Measurements from ENCODE around the gene GABRA4.
A peak's percentile ranks its signal among the peaks of the same experiment; 100 is the strongest.

Gene GABRA4

DNA sequence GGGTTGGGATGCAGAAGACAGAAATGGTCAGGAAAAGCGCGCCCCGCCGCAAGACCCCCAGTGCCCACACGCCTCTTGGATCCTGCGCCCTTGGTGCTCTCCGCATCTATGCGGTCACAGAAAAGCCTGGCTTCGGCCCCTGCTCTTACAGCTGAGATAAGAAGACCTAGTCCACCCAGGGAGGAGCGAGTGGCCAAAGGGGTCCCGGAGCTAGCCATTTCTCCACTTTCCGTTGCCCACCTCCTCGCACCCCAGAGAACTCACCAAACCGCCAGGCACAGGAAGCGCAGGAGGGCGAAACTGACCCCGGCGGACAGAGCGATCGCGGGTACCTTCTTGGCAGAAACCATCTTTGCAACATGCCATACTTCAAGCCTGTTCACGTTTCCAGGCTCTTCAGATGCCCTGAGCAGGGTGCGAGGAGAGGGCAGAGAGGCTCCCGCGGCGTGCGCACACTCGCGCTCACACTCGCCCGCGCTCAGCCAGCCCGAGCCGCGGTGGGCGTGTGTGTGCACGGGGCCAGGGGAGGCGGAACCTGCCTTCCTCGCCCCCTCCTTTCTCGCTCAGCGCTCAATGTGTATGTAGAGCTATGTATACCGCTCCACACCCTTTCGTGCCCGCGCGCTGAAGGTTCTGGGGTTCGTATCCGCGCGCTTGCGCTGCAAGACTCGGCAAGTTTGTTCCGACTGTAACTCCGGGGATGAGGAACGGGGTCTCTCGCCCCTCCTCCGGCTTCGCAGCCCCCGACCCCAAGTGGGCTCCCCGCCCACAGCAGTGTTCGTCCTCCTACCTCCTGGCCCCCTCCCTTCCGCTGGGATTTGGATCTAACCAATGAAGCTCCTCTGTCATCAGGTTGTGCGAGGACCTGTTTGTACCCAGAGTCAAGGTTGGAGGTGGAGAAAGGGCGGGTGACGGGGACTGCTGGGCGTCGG, at the start of gene GABRA4:
Gene GABRA4, minus strand, starts transcription at position 507 of the 932 bp plus-strand sequence. Its CDS starts 157 bp downstream, at position 350.
- no peak for DNase-seq

DNA sequence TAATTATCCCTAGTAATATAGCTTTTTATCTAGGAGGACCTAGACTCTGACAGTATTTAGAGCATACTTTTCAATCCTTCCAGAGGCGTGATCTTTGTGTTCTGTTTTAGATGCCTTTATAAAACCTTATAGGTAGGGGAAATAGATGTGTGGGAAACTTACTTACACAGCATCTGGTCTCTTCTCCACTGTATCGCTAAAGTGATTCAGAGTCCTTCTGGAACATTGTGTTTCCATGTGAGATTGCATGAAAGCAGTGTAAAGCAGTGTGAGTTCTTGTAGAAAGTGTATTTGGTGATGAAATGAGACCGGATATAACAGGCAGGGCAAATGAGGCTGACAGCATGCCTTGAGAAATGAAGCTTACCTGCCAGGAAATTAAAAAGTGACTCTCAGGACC, 47.4 kb upstream of the GABRA4 start:
- DNase-seq = no peak

DNA sequence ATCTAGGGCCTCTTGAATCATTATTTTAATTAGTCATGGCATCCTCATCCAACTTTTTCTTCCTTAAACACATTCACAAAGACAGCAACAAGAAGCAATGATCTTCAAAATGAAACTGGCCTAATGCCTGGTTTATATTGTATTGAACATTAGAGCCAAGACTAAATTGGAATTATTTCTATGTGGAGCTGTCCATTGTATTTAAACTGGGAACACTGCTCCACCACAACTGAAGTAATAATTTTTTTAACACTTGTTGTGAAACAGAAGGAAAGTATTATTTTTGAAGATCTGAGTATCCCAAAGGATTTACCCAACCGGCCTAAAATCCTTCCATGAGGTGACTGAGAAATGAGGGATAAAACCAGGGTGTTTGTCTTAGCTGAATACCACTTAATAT, 44.9 kb upstream of the GABRA4 start:
- no peak for DNase-seq

- peak; percentile 34 for DNase-seq
Observed at GRCh38 chr4:47032405-47033106, 39.2 kb upstream of the GABRA4 start.

DNA sequence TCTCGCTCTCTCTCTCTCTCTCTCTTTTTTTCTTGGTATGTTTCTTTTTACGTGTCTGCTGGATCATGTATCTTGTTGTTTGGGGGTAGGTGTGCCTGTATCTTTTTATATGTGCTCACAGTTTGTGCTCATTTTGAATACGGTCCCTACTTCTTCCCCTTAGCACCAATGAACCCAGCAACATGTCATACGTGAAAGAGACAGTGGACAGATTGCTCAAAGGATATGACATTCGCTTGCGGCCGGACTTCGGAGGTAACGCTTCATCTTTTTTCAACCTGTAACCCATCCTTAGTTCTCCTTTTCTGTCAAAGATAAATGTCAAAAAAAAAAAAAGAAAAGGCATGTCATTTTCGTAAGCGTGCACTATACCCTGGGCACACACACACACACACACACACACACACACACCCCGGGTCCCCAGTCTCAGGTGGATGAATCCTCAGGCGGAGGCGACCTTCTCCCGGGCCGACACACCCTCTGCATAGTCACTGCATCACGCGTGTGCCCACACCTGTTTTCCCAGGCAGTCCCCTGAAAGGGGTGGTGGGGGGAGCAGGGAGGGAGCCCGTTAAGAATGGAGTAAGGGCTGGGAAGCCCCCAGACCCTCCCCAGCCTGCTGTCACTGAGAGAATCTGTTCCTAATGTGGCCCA, 38.5 kb upstream of the GABRA4 start:
- DNase-seq = no peak

GRCh38 chr4:47031011-47031678, 37.8 kb upstream of the GABRA4 start, which contains the start of gene GABRB1:
Gene GABRB1 (plus strand): TSS chr4:47031567.
- DNase-seq = no peak

DNA sequence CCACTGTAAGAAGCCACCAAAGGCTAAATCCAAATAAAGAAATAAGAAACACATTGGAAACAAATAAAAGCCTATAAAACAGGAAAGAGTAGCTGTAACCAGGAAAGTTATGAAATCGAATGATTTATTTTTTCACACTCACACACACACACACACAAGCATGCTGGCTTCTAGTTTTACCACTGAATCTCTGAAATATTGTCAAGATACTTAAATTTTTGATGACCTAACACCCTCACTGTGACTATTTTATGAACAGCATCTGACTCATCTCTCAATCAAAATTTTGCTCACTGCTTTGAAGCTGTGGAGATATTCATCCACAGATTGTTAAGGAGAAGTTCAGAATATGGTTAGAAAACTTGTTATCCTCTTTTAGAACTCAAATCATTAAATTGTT, 24.1 kb upstream of the GABRA4 start:
- no peak for DNase-seq

GRCh38 chr4:47017081-47017480, 23.7 kb upstream of the GABRA4 start:
- DNase-seq = no peak

GRCh38 chr4:47013373-47013772, 20.0 kb upstream of the GABRA4 start:
- no peak for DNase-seq

DNA sequence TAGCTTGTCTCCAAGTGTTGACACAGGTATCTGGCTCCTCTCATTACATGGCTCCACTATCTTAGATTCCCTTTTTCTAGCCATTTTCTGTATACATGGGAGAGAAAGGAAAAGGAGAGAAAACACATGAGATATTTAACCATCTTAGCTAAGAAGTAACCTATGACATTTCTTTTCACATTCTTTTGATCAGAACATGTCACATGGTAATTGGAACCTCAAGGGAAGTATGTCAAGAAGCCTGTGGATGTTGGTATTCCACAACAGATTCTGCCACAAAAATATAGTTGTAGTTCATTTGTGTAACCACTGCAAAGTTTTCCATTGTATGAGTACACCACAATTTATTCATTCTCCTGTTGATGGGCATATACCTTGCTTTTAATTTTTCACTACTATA, 19.3 kb upstream of the GABRA4 start:
- no peak for DNase-seq

DNA sequence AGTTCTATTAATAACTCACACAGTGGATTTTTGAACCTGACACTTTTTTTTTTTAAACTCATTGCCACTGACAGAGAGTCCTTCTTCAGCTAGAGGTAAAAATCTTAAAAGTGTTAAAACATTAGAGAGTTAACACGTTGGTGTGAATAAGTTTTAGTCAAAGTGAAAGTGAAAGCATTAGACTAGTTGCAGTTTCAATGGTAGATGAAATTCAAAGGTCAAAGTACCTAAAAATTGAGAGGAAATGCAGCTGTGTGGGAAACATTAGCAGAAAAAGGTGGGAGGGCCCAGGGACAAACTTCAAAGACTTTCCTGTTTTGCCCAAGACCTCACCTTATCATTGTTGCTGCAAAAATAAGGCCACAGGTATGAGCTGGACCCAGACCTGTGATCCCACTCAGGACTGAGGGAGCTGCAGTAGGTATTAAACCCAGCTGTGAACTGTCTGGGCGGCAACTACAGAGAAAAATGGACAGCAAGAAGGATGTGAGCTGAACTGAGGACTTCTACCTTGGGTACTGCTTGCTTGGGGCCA, 17.6 kb upstream of the GABRA4 start:
- DNase-seq = peak; percentile 20

GRCh38 chr4:47010347-47010911, 17.0 kb upstream of the GABRA4 start:
- DNase-seq = no peak

DNA sequence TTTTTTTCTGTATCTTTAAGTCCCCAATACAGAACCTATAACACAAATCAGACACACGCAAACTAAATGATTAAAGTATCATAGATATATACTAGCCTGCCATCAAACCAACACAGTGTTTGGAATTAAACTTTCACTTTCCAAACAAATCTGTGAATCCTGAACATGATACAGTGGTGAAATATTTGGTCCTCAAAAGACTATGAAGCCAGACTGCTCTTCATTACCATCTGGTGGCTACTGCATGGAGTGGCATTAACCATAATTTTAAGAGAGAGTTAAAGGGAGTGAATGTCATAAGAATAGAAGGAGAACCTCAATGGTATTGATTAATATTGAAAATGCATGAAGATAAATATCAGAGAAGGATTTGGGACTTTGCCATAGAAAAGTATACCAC, 9.2 kb upstream of the GABRA4 start:
- DNase-seq = no peak

GRCh38 chr4:47000406-47000805, 7.0 kb upstream of the GABRA4 start:
- no peak for DNase-seq

DNA sequence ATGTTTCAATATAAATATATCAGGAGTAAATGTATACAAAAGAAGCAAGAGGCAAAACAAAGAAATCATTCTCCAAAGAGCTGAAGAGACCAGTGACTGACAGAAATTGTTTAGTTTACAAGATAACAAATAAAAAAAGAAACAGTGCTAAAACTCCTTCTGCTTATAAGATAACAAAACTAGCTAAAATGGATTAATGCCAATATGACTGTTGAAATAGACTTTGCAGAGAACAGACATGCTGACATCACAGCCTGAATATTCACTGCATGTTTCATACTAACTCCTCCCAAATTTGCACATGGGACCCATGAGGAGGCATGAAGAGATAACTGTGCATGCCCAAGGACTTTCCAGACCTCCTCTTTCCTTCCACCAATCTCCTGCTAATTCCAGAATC, 6.2 kb upstream of the GABRA4 start:
- no peak for DNase-seq

- no peak for DNase-seq
Observed at GRCh38 chr4:46994007-46994405, 625 bp upstream of the GABRA4 start.

GRCh38 chr4:46992338-46992737, 1.0 kb downstream of the GABRA4 start:
- DNase-seq = no peak

DNA sequence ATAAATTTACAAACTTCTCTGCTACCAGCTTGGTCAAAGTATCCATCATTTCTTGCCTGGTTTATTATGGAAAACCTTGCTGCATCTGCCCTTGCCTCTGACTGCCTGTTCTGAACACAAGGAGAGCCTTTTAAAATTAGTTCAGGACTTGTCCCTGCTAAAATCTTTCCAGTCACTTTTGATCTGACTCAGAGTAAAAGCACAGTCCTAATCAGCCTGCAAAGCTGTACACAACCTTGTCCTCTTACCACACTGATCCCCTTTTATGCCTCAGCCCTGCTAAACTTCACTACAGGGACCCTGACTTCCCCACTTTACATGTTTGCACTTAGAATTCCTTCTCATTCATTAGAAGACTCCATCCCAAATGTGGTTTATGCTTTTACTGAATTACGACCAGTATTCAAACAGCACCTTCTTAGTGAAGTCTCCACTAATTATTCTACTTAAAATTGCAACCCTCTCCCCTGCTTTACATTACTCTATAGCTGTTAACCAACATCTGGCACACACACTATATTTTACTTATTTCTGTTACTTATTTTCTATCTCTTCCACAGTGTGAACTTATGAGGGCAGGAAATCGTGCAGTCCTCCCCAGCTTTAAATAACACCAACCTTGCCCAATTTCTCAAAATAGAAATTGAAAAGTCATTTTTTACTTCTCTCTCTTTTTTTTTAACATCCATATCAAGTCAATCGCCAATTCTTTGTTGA, 6.3 kb downstream of the GABRA4 start:
- DNase-seq = no peak

DNA sequence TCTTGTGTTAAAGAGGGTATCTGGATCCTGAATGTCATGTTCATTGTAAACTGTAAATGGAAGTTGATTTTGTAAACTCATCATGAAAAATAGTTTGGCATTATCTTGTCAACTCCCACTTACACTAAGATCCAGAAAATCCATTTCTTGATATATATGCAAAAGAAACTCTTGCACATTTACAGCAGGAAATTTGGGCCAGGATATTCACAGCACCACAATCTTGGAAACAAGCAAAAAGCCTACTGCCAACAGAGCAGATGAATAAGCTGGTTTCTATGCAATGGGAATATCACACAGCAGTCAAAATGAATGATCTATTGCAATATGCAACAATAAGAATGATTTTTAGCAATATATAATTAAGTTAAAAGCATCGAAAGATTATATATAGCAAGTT, 8.6 kb downstream of the GABRA4 start:
- DNase-seq = no peak

- DNase-seq = no peak
Observed at GRCh38 chr4:46980851-46981250, 12.5 kb downstream of the GABRA4 start.

GRCh38 chr4:46979726-46980125, 13.7 kb downstream of the GABRA4 start:
- no peak for DNase-seq

DNA sequence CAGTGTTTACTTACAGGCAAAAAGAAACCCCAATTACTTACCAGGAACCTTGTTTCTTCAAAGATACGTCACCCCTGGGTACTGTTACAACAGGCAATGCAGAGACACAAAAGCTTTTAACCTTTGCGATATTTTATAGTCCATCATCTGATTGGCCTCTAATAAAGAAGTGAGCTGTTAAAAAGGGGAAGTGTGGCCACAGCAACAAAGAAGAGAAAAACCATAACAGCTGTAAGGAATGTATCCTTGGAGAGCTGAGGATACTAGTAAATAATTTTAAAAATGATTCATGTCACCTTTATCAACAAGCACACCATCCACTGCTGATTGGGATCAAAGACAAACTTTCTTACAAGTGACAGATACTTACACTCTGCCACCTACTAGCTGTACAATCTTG, 14.1 kb downstream of the GABRA4 start:
- DNase-seq = no peak

Measured in CD4-positive, alpha-beta T cell treated with Interleukin-4 for 4 hours (primary cell).